Right lobe of liver (tissue), 4 donors: ENCODE data around the gene KCNQ5.

Experiments
- CTCF ChIP-seq, 4 donors: fragments of 200-600 bp in 3 of 4; fragments of 450-650 bp in 1 of 4; IDR thresholded peaks; one replicate each; pipeline versions ENCODE4 v1.5.1 to v1.8.0; 2016 to 2022; ENCODE audit warnings: antibody characterized with exemption in 4 of 4, mild to moderate bottlenecking in 2 of 4
- POLR2A ChIP-seq: fragments of 450-650 bp; IDR thresholded peaks from one replicate; pipeline ENCODE4 v1.6.1; 2017; ENCODE audit warnings: antibody characterized with exemption, mild to moderate bottlenecking
- donor health status: DM: no; HTN: no; CAD: no.
- donor health status: DM: no; HTN: no; CAD: no.
- donor health status: DM: no; HTN: yes; CAD: no.

GRCh38 chr6:72724545-72724944 lies 102.7 kb downstream of the KCNQ5 start:
- TF ChIP-seq POLR2A (no peak), CTCF (IDR thresholded peaks at IDR 0.05) (no peak)
